Measurements from ENCODE around the gene PTCRA. TPM values are rescaled to one million over a fixed set of nuclear protein-coding genes. Genes with fewer than 3 reads are reported as not detected.

The PTCRA gene
- polyA plus RNA-seq, 2 of the 4 experiments (the other 2 are of a cell fraction), result not detected

GRCh38 chr6:42873313-42873712 lies 42.5 kb upstream of the PTCRA start:
- Histone ChIP-seq H3K27ac (no peak overlapping the region), H3K4me2 (no peak overlapping the region), H3K9me3 (no peaks in the 10 kb centered on the region), H3K4me3 (no peak overlapping the region), H3K4me1 (peaks cover 8% of the 10 kb centered on the region; the same call in 1 of the 3 replicates)
- POLR2A ChIA-PET, result no interaction called here
- 84% methylated on average over 2 of the region's 2 CpGs for WGBS (ENCODE audit: missing lambda C conversion rate)
- no peak for FAIRE-seq
- TF ChIP-seq POLR2A (IDR thresholded peaks at IDR 0.05; ENCODE audit: low read length) (no peak), MYC (IDR thresholded peaks at IDR 0.05; ENCODE audit: borderline replicate concordance, low read length) (no peak), CEBPB (IDR thresholded peaks at IDR 0.05) (no peak), RAD21 (conservative IDR thresholded peaks at IDR 0.05 in 1 of 2, IDR thresholded peaks at IDR 0.05 in 1 of 2) (no peak), SMC3 (IDR thresholded peaks at IDR 0.05) (no peak), POLR2AphosphoS2 (conservative IDR thresholded peaks at IDR 0.05; ENCODE audit: low read length) (no peak), RFX5 (IDR thresholded peaks at IDR 0.05) (no peak), HOXA7 (CRISPR knock-in tag; IDR thresholded peaks at IDR 0.05) (no peak), CHD4 (IDR thresholded peaks at IDR 0.05; ENCODE audit: borderline replicate concordance) (no peak), JUN (IDR thresholded peaks at IDR 0.05) (no peak), MAFK (IDR thresholded peaks at IDR 0.05; ENCODE audit: partially characterized antibody) (no peak), FOSL2 (IDR thresholded peaks at IDR 0.05) (no peak), FOSL2 (CRISPR knock-in tag; IDR thresholded peaks at IDR 0.05) (no peak), NFE2L2 (conservative IDR thresholded peaks at IDR 0.05; ENCODE audit: low read length) (no peak)
- TF ChIP-seq, protein P1, sequence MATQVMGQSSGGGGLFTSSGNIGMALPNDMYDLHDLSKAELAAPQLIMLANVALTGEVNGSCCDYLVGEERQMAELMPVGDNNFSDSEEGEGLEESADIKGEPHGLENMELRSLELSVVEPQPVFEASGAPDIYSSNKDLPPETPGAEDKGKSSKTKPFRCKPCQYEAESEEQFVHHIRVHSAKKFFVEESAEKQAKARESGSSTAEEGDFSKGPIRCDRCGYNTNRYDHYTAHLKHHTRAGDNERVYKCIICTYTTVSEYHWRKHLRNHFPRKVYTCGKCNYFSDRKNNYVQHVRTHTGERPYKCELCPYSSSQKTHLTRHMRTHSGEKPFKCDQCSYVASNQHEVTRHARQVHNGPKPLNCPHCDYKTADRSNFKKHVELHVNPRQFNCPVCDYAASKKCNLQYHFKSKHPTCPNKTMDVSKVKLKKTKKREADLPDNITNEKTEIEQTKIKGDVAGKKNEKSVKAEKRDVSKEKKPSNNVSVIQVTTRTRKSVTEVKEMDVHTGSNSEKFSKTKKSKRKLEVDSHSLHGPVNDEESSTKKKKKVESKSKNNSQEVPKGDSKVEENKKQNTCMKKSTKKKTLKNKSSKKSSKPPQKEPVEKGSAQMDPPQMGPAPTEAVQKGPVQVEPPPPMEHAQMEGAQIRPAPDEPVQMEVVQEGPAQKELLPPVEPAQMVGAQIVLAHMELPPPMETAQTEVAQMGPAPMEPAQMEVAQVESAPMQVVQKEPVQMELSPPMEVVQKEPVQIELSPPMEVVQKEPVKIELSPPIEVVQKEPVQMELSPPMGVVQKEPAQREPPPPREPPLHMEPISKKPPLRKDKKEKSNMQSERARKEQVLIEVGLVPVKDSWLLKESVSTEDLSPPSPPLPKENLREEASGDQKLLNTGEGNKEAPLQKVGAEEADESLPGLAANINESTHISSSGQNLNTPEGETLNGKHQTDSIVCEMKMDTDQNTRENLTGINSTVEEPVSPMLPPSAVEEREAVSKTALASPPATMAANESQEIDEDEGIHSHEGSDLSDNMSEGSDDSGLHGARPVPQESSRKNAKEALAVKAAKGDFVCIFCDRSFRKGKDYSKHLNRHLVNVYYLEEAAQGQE (IDR thresholded peaks at IDR 0.05), result no peak
- CTCF ChIA-PET, result interaction anchor here (0.9 kb wide), 1 partner anchor 707 kb away, joined by 3 read pairs; no protein-coding TSS in a partner anchor
- no peak for ATAC-seq
- no peak for DNase-seq (ENCODE audit: low read depth in 1 of 2, low spot score in 1 of 2)

DNA sequence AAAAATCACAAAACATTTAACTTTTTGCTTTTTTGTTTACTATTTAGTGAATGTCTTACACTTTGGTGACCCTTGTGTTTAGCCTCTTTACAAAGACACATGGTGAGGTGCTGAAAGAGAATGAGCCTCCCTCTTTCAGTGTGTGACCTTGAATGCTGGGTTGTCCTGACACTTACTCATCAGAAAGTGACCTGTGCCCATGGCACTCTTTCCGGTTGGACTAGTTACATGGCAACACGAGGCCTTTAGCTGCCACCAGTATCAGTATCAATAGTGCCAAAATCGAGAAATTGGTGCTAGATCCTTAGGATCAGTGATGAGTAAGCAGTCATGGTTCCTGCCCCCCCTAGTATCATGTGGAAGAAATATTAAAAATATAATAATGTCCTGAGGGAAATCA lies 38.2 kb upstream of the PTCRA start:
- TF ChIP-seq CBX2 (IDR thresholded peaks at IDR 0.05; ENCODE audit: borderline replicate concordance, low read depth) (no peak), MAFK (IDR thresholded peaks at IDR 0.05; ENCODE audit: partially characterized antibody) (no peak), JUNB (IDR thresholded peaks at IDR 0.05) (no peak), RCOR1 (IDR thresholded peaks at IDR 0.05; ENCODE audit: low read depth, low read length) (no peak), ZNF302 (CRISPR knock-in tag; IDR thresholded peaks at IDR 0.05) (no peak), RFX5 (IDR thresholded peaks at IDR 0.05) (no peak), EP300 (IDR thresholded peaks at IDR 0.05) (no peak)
- 0 out of 6 replicates have a peak overlapping the region, but pooled peaks of 1 of the 2 experiments have one; percentile 67 for H3K27ac ChIP-seq
- no peak overlapping the region for H3K4me3 ChIP-seq
- no peak for FAIRE-seq
- H3K4me1 ChIP-seq, result peaks cover 21% of the 10 kb centered on the region; the same call in 2 of the 3 replicates
- POLR2A ChIA-PET, result no interaction called here
- no peaks in the 10 kb centered on the region for H3K9me3 ChIP-seq
- WGBS (ENCODE audit: missing lambda C conversion rate), result 28% methylated on average over 3 of the region's 3 CpGs
- no peak for DNase-seq (ENCODE audit: low read depth in 1 of 2, low spot score in 1 of 2)
- CTCF ChIA-PET, result interaction anchor here (0.8 to 6.8 kb wide), 10 partner anchors 11 to 314 kb away, joined by 3 to 45 read pairs (median 4); partner anchors contain the start of gene UBR2
- no peak for ATAC-seq
- 0 out of 3 replicates have a peak overlapping the region, but pooled peaks have one; percentile 32 for H3K4me2 ChIP-seq
